Breast epithelium (tissue), 3 donors: ENCODE data around the gene CHST8.

ENCODE experiments used
- POLR2A ChIP-seq: fragments of 450-650 bp; IDR thresholded peaks from one replicate; pipeline ENCODE4 v1.6.1; 2016; ENCODE audit warnings: antibody characterized with exemption, mild to moderate bottlenecking, moderate library complexity
- TF ChIP-seq, protein P1 (sequence below), 3 donors: fragments of 450-650 bp; IDR thresholded peaks; one replicate each; pipeline ENCODE4 v1.5.1; 2016 to 2017; ENCODE audit warnings: antibody characterized with exemption in 3 of 3, mild to moderate bottlenecking in 3 of 3, moderate library complexity in 3 of 3

DNA sequence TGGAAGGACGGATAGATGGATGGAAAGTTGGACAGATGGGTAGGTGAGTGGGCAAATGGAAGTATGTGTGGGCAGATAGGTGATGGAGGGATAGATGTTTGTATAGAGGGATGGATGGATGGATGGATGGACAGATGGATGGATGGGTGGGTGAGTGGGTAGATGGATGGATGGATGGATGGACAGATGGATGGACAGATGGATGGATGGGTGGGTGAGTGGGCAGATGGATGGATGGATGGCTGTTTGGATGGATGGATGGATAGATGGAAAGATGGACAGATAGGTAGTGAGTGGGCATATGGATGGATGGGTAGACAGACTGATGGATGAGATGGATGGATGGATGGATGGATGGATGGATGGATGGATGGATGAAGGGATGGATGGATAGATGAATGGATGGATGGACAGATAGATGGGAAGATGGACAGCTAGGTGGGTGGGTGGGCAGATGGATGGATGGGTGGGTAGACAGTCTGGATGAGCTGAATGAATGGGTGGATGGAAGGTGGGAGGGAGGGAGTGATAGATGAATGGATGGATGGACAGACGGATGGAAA lies 100.1 kb downstream of the CHST8 start:
- TF ChIP-seq, protein P1, sequence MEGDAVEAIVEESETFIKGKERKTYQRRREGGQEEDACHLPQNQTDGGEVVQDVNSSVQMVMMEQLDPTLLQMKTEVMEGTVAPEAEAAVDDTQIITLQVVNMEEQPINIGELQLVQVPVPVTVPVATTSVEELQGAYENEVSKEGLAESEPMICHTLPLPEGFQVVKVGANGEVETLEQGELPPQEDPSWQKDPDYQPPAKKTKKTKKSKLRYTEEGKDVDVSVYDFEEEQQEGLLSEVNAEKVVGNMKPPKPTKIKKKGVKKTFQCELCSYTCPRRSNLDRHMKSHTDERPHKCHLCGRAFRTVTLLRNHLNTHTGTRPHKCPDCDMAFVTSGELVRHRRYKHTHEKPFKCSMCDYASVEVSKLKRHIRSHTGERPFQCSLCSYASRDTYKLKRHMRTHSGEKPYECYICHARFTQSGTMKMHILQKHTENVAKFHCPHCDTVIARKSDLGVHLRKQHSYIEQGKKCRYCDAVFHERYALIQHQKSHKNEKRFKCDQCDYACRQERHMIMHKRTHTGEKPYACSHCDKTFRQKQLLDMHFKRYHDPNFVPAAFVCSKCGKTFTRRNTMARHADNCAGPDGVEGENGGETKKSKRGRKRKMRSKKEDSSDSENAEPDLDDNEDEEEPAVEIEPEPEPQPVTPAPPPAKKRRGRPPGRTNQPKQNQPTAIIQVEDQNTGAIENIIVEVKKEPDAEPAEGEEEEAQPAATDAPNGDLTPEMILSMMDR (IDR thresholded peaks at IDR 0.05): no peak
- no peak for TF ChIP-seq POLR2A
